ENCODE results near the gene SORBS1. TPM values are rescaled to one million over a fixed set of nuclear protein-coding genes. Genes with fewer than 3 reads are reported as not detected.

SORBS1 gene
- total and polyA plus RNA-seq, 2 of the 13 experiments (the other 11 are each of a cell fraction or from before 2014, with no cell fraction given), result 16.8 to 39.8 TPM

DNA sequence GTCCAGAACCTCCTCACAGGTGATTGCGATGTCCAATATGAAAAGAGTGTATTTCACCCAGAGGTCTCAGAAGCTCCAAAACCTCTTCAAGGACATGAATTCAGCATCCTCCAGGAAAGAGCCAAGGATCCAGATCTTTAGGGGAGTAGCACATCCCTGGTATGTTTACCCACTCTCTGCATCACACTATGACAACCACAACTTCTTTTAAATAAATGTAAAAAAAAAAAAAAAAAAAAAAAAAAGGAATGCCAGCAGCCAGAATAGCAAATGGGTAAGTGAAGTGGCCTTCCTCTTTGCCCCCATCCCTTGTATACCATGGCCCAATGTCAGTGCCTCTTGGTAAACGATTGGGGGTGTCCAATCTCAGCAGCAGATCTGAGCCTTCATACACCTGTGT lies 67.3 kb downstream of the SORBS1 start:
- 95% methylated on average over 2 of the region's 2 CpGs for WGBS (ENCODE audit: low lambda C conversion rate)
- Histone ChIP-seq H3K9me3 (ENCODE audit: low read length) (no peaks in the 10 kb centered on the region), H3K27ac (ENCODE audit: extremely low read length, insufficient read depth, low read length) (no peak overlapping the region), H3K9ac (ENCODE audit: insufficient read depth, low read depth, low read length) (no peak overlapping the region), H3K4me2 (ENCODE audit: low read depth, low read length) (no peak overlapping the region), H3K27me3 (ENCODE audit: control insufficient read depth in 1 of 2, insufficient read depth in 2 of 2, low read length in 2 of 2) (no peaks in the 10 kb centered on the region), H3K4me3 (replicated peaks in 1 of 3; ENCODE audit: insufficient read depth in 1 of 3, low read depth in 2 of 3, low read length in 3 of 3) (no peak overlapping the region), H3K36me3 (replicated peaks in 1 of 2; ENCODE audit: control insufficient read depth in 1 of 2, insufficient read depth in 2 of 2, low read length in 2 of 2) (peaks cover 6 to 16% of the 10 kb centered on the region in 2 experiments; a peak in 4 of 5 replicates), H4K20me1 (ENCODE audit: insufficient read depth, low read length) (no peaks in the 10 kb centered on the region), H3K79me2 (ENCODE audit: insufficient read depth, low read length) (peaks cover 72% of the 10 kb centered on the region), H3K4me1 (ENCODE audit: insufficient read depth, low read length) (peaks cover 40% of the 10 kb centered on the region), H2AFZ (ENCODE audit: low read length) (no peak overlapping the region)
- FAIRE-seq, result no peak
- POLR2A ChIA-PET, result no interaction called here
- no TSS peak for BruUV-seq (replicated peaks)
- ATAC-seq, result no peak
- in situ Hi-C loops (cut with HindIII; ENCODE audit: extremely low pct_ligation_motif_present, low pct_unique_long_range_greater_than_20kb), result no loop called here
- CTCF ChIA-PET (ENCODE audit: low intra/inter-chr PET ratio, low total read pairs), result no interaction called here
- intact Hi-C loops (cut with micrococcal nuclease; ENCODE audit: unreplicated experiment), result no loop called here
- DNase-seq (ENCODE audit: low spot score), result no peak
- TF ChIP-seq, protein P1, sequence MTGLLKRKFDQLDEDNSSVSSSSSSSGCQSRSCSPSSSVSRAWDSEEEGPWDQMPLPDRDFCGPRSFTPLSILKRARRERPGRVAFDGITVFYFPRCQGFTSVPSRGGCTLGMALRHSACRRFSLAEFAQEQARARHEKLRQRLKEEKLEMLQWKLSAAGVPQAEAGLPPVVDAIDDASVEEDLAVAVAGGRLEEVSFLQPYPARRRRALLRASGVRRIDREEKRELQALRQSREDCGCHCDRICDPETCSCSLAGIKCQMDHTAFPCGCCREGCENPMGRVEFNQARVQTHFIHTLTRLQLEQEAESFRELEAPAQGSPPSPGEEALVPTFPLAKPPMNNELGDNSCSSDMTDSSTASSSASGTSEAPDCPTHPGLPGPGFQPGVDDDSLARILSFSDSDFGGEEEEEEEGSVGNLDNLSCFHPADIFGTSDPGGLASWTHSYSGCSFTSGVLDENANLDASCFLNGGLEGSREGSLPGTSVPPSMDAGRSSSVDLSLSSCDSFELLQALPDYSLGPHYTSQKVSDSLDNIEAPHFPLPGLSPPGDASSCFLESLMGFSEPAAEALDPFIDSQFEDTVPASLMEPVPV (CRISPR knock-in tag; IDR thresholded peaks at IDR 0.05), result no peak
- TF ChIP-seq HDAC1 (CRISPR knock-in tag; IDR thresholded peaks at IDR 0.05) (no peak), HES4 (CRISPR knock-in tag; IDR thresholded peaks at IDR 0.05; ENCODE audit: borderline replicate concordance) (no peak), U2AF1 (optimal IDR thresholded peaks at IDR 0.05; ENCODE audit: low read depth, low read length) (no peak), ZSCAN25 (CRISPR knock-in tag; IDR thresholded peaks at IDR 0.05) (no peak), PHF5A (CRISPR knock-in tag; IDR thresholded peaks at IDR 0.05; ENCODE audit: low read depth, unreplicated experiment) (no peak), ZNF777 (CRISPR knock-in tag; IDR thresholded peaks at IDR 0.05) (no peak), PHF8 (CRISPR knock-in tag; IDR thresholded peaks at IDR 0.05) (no peak)
- TF ChIP-seq, protein P2, sequence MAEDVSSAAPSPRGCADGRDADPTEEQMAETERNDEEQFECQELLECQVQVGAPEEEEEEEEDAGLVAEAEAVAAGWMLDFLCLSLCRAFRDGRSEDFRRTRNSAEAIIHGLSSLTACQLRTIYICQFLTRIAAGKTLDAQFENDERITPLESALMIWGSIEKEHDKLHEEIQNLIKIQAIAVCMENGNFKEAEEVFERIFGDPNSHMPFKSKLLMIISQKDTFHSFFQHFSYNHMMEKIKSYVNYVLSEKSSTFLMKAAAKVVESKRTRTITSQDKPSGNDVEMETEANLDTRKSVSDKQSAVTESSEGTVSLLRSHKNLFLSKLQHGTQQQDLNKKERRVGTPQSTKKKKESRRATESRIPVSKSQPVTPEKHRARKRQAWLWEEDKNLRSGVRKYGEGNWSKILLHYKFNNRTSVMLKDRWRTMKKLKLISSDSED (CRISPR knock-in tag; IDR thresholded peaks at IDR 0.05), result no peak
- TF ChIP-seq, protein P3, sequence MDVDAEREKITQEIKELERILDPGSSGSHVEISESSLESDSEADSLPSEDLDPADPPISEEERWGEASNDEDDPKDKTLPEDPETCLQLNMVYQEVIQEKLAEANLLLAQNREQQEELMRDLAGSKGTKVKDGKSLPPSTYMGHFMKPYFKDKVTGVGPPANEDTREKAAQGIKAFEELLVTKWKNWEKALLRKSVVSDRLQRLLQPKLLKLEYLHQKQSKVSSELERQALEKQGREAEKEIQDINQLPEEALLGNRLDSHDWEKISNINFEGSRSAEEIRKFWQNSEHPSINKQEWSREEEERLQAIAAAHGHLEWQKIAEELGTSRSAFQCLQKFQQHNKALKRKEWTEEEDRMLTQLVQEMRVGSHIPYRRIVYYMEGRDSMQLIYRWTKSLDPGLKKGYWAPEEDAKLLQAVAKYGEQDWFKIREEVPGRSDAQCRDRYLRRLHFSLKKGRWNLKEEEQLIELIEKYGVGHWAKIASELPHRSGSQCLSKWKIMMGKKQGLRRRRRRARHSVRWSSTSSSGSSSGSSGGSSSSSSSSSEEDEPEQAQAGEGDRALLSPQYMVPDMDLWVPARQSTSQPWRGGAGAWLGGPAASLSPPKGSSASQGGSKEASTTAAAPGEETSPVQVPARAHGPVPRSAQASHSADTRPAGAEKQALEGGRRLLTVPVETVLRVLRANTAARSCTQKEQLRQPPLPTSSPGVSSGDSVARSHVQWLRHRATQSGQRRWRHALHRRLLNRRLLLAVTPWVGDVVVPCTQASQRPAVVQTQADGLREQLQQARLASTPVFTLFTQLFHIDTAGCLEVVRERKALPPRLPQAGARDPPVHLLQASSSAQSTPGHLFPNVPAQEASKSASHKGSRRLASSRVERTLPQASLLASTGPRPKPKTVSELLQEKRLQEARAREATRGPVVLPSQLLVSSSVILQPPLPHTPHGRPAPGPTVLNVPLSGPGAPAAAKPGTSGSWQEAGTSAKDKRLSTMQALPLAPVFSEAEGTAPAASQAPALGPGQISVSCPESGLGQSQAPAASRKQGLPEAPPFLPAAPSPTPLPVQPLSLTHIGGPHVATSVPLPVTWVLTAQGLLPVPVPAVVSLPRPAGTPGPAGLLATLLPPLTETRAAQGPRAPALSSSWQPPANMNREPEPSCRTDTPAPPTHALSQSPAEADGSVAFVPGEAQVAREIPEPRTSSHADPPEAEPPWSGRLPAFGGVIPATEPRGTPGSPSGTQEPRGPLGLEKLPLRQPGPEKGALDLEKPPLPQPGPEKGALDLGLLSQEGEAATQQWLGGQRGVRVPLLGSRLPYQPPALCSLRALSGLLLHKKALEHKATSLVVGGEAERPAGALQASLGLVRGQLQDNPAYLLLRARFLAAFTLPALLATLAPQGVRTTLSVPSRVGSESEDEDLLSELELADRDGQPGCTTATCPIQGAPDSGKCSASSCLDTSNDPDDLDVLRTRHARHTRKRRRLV (CRISPR knock-in tag; IDR thresholded peaks at IDR 0.05), result no peak
- TF ChIP-seq, protein P4, sequence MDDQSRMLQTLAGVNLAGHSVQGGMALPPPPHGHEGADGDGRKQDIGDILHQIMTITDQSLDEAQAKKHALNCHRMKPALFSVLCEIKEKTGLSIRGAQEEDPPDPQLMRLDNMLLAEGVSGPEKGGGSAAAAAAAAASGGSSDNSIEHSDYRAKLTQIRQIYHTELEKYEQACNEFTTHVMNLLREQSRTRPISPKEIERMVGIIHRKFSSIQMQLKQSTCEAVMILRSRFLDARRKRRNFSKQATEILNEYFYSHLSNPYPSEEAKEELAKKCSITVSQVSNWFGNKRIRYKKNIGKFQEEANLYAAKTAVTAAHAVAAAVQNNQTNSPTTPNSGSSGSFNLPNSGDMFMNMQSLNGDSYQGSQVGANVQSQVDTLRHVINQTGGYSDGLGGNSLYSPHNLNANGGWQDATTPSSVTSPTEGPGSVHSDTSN (CRISPR knock-in tag; IDR thresholded peaks at IDR 0.05; ENCODE audit: borderline replicate concordance), result no peak
- TF ChIP-seq, protein P5, sequence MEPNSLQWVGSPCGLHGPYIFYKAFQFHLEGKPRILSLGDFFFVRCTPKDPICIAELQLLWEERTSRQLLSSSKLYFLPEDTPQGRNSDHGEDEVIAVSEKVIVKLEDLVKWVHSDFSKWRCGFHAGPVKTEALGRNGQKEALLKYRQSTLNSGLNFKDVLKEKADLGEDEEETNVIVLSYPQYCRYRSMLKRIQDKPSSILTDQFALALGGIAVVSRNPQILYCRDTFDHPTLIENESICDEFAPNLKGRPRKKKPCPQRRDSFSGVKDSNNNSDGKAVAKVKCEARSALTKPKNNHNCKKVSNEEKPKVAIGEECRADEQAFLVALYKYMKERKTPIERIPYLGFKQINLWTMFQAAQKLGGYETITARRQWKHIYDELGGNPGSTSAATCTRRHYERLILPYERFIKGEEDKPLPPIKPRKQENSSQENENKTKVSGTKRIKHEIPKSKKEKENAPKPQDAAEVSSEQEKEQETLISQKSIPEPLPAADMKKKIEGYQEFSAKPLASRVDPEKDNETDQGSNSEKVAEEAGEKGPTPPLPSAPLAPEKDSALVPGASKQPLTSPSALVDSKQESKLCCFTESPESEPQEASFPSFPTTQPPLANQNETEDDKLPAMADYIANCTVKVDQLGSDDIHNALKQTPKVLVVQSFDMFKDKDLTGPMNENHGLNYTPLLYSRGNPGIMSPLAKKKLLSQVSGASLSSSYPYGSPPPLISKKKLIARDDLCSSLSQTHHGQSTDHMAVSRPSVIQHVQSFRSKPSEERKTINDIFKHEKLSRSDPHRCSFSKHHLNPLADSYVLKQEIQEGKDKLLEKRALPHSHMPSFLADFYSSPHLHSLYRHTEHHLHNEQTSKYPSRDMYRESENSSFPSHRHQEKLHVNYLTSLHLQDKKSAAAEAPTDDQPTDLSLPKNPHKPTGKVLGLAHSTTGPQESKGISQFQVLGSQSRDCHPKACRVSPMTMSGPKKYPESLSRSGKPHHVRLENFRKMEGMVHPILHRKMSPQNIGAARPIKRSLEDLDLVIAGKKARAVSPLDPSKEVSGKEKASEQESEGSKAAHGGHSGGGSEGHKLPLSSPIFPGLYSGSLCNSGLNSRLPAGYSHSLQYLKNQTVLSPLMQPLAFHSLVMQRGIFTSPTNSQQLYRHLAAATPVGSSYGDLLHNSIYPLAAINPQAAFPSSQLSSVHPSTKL (CRISPR knock-in tag; IDR thresholded peaks at IDR 0.05), result no peak
